GM18868 (cell line): Measurements from ENCODE around the gene SETD4.

ENCODE experiments used
- ATAC-seq: cut with Tn5 transposase; IDR thresholded peaks from one replicate; pipeline ENCODE4 v1.9.1; 2021; ENCODE audit warnings: mild to moderate bottlenecking, moderate library complexity; ENCODE audit not compliant: unreplicated experiment

SETD4 gene

DNA sequence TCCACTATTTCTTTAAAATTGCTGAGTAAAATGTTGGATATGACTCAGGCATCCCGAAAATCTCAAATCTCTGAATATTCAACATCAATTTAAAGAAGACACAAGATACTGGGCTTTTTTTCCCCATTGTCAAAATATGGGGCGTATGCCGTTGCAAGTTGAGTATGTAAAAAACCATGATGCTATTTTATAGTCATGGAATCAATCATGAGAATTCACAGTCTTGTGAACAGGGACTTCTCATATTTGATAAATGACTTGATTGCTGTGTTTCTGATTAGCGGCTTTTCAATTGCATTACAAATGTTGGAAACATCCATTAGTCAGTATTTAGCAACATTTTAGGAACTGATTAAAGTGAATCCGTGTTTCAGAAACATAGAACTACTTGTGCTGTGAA lies 45.3 kb downstream of the SETD4 start:
- ATAC-seq: no peak

DNA sequence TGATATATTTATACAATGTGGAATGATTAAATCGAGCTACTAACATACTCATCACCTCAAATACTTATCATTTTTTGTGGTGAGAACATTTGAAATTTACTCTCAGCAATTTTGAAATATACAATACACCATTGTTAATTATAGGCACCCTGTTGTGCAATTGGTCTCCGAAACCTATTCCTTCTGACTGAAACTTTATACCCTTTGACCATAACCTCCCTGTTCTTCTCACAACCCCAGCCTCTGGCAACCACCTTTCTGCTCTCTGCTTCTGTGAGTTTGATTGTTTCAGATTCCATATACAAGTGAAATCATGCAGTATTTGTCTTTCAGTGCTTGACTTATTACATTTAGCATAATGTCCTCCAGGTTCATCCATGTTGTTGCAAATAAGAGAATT lies 49.5 kb downstream of the SETD4 start:
- ATAC-seq: no peak

DNA sequence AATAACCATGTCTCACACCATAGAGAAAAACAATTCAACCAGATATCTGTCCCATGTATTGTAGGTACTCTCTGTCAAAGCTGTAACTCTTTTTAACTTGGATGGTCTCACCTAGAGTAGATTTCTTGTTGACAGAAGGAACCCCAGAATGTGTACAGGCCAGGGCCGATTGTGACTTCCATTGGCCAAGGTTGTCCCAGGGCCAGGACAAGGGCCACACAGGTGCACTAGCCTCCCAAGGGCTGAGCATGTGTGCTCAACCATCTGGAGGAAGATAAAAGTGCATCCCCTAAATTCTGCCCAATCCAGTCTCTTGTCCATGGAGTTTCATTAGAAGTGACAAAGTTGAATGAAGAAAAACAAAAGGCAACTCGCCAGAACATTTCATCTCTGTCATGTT lies 51.8 kb downstream of the SETD4 start:
- ATAC-seq: no peak

DNA sequence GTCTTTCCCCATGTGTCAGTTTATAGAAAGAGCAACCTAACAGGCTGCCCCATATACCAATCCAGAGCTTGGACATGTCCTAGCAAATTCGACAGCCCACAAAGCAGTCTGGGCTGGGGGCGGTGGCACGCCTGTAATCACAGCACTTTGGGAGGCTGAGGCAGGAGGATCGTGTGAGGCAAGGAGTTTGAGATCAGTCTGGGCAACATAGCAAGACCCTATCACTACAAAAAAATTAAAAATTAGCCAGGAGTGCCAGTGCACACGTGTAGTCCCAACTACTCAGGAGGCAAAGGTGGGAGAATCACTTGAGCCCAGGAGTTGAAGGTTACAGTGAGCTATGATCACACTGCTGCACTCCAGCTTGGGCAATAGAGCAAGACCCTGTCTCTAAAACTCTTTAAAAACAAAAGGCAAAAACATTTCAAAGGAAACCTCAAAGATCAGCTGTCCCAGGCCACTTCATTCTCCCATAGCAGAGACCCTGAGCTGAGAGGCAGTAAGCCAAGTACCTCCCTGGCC lies 54.4 kb downstream of the SETD4 start:
- no peak for ATAC-seq

DNA sequence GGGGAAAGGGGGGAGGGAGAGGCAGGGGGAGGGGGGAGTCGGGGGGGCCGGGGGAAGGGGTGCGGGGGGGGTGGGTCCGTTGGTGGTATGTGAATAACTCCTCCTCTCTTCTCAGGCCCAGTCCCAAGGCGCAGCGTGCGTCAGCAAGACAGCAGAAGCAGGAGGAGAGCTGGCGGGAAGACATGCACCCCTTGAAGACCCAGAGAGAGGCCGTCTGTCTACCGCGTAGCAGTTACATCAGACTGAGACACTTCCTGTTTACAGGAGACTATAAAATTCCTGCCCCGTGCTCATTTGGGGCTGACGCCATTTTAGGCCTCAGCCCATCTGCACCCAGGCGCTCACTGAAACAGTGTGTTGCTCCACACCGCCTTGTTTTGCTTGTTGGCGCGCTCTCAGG lies 55.3 kb downstream of the SETD4 start:
- no peak for ATAC-seq

DNA sequence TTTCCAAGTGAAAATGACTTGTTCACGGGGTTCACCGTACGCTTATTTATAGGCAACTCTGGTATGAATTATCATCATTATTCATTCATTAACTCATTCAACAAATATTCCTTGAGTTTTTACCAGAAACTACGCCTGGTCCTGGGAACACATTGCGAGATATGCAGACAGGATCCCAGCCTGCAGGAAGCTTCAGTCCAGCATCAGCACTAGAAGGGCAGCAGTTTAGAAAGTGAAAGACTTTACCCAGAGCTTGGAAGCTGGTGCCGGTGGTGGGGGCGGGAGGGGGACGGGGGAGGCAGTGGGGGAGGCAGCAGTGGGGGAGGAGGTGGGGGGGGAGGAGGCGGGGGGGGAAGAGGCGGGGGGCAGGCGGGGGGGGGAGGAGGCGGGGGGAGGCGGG lies 55.9 kb downstream of the SETD4 start:
- ATAC-seq: no peak

DNA sequence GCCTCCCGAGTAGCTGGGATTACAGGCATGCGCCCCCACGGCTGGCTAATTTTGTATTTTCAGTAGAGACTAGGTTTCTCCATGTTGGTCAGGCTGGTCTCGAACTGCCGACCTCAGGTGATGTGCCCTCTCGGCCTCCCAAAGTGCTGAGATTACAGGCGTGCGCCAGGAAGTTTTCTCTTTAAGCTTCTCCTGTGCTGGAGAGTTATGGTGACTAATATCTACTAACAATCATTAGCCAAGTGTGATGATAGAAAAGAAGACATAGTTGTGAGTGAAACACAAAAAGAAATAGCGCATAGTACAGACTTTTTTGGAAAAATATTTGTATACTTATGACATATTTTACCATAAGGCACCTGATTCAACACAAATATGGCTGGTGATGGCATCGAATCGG lies 56.5 kb downstream of the SETD4 start:
- no peak for ATAC-seq

DNA sequence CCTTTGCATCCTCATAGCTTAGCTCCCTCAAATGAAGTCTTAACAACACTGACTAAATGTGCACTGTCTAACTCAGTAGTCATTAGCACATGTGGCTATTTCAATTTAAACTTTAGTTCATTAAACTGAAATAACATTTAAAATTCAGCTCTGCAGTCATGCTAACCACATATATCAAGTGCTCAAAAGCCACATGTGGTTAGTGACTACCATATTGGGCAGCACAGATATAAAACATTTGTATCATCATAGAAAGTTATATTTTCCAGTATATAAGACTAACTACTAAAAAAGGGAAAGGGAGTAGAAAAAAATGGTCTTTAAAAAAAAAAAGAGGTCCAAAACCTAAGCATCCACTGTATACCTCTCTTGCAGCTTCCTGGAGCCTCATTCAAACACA lies 64.1 kb downstream of the SETD4 start:
- ATAC-seq: no peak

DNA sequence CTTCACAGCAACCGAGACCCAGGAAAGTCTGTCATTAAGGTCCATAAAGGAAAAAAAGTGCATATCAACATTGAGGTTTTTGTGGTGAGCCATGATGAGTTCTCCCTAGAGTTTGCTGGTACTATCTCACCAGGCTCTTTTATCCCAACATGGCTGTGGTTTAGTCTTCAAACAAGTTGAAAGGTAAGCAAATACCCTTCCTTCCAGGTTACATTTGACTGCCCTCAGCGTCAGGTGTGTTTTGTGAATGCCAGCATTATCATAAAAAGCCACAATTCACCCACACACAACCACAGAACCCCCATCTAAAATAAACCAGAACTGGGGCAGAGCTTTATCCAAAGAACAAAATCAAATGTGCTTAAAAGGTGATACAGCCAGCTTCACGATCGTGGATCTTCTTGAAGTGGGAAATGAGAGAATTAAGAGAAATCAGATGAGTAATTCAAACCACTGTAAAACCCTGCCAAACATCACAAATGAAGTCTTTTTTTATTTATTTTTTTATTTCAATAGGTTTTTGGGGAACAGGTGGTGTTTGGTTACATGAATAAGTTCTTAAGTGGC lies 64.7 kb downstream of the SETD4 start:
- ATAC-seq: no peak

DNA sequence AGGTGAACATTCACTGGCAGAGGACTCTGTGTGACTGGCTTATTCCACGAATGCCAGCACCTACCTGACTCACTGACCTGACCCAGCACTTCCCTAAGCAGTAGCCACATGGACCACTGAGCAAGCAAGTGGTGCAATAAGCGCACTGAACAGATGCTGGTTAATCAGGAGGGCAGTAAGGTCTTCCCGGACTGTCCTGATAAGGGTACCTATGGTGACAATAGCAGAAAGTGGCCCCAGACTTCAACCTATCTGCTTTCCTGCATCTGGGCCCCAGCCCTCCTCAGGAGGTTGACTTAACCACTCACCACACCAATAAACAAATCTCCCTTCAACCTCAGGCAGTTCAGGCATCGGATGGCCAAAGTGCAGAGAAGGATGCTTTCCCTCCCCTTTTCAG lies 65.7 kb downstream of the SETD4 start:
- ATAC-seq: no peak

DNA sequence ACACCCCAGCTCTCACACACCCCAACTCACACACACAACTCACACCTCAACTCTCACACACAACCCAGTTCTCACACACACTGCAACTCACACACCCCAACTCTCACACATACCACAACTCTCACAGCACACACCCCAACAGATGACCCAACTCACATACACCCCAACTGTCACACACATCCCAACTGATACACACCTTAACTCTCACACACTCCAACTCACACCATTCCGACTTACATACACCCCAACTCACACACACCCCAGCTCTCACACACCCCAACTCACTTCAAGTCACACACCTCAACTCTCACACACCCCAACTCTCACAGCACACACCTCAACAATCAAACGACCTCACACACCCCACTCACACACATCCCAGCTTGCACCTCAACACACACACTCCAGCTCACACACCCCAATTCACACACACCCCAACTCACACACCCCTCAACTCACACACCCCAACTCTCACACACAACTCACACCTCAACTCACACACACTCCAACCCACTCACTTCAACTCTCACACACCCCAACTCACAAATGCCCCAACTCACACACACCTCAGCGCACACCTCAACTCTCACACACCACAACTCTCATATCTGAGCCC lies 66.3 kb downstream of the SETD4 start:
- no peak for ATAC-seq

DNA sequence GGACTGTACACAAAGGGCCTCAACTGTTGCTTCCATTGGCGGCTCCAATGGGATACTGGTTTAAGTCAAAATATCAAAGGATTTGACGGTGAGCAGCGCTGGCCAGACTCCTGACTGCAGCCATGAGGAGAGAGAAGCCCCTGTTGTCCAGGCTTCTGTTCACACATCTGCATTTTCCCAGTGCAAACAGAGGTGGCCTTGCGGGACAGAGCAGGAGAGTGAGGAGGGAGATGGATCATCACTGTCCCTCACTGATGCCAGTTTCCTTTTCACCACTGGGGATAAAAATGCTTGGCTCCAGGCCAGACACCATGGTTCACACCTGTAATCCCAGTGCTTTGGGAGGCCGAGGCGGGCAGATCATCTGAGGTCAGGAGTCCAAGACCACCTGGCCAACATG lies 69.2 kb downstream of the SETD4 start:
- ATAC-seq: no peak

DNA sequence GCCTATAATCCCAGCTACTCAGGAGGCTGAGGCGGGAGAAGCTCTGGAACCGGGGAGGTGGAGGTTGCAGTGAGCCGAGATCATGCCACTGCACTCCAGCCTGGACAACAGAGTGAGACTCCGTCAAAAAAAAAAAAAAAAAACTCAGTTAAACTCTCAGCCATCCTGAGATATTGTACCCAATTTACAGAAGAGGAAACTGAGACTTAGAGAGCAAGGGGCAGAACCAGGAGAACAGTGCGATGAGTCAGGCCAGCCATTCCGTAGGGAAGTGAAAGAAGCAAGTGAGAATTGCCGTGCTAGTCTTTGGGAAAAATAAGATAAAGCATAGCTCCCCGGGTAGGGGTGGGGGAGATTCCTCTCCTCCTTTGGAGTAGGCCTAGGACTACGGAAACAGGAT lies 69.7 kb downstream of the SETD4 start:
- ATAC-seq: no peak

DNA sequence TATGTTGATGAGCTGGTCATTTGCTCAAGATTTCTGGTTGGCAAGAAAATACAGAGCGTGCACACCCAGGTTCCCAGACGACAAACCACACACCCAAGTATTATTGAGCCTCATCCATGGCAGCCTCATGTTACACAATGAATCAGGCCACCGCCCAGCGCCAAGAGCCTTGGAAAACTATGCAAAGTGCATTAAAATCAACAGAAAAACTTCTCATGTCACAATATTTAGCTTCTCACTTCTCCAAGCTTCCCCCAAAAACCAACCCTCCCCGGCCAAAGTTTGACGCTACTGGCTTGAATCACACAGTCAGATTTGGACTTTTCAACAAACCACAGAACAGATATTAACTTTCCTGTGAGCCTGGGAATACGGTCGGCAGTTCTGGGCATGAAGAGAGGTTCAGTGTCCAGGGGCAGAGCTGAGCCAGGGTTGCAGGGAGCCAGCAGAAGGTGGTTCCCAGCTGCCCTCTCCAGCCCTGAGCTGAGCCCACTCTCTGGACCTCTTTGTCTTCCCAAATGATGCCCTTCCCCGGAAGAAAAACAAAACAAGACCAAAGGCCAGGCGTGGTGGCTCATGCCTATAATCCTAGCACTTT lies 71.1 kb downstream of the SETD4 start:
- ATAC-seq: no peak

DNA sequence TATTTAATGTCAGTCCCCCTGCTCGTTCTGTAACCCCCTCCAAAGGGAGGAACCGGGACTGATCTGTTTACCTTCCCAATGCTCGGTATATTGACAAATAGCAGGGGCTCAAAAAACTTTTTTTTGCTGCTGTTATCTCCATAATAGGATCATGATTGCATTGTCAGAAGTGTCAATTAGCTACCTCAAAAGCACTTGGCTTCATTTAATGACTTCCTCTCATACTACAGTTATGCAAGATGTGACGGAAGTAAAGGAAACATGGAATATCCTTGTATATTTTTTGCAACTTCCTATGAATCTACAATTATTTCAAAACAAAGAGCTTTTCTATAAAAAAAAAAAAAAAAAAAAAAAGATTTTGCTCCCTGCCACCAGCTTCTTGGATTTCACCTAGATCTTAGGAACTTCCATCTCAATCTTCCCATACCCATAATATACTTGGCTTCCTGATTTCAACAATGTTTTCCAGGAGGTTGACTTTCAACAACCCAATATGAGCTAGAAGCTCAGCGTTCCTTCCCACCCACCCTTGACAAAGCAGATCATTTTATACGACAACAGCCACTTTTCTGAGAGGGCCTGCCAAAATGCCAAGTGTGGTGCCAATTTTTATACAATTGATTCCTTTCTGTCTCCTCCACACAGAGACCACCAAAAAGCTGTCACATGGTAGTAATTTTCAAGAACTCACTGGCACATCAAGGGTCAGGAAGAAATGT lies 71.7 kb downstream of the SETD4 start:
- no peak for ATAC-seq

DNA sequence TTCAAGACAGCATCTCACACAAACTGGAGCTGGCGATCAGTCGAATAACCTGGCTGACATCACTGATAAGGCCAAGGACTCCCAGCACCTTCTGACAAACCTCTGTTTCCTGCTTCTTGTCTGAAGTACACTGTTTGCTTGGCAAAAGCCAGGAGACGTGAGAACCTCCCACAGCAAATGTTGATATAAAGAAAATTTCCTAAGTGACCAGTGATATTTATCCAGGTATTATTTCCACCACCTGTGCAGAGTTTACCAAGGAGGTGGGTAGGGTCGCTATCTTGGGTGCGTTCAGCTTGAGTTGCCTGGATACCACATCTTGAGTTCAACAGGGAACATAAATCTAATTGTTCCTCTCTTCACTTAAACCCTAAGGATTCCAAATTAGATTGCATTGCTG lies 72.9 kb downstream of the SETD4 start:
- ATAC-seq: no peak

DNA sequence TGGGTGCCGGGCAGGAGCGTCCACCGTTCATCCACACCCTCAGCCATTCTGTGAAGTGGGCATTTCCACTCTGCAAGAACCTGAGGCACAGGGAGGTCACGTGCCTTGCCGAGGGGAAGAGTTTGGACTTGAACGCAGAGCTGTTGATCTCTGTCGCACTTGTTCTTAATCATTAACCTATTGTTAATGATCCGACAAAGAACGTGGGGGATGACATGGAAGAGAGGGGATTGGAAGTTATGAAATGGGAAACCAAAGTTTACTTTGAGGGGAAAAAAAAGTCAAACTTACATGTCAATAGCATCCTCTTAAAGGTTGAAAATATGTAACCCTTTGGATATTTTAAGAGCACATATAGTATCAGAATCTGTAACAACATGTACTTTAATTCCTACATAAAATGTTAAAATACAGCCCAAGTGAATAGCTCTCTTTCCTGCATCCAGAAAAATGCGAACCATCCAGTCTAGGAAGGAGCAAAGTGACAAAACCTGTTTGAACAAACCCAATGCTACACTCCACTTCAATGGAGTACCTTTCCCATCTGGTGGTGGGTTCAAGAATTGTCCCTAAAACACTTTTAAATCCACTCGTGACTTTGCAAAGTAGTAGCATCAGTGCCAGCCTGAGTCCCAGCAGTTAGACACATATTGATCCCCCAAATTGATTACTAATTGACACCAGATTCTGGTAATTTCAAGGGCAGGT lies 75.5 kb downstream of the SETD4 start:
- ATAC-seq: no peak
